GM19452 (cell line): ENCODE data around the gene HEPACAM2.

Source experiments
- ATAC-seq: cut with Tn5 transposase; IDR thresholded peaks from one replicate; pipeline ENCODE4 v1.9.1; 2021; ENCODE audit not compliant: unreplicated experiment

Gene HEPACAM2

GRCh38 chr7:93203496-93203895 lies 22.8 kb downstream of the HEPACAM2 start:
- ATAC-seq, result no peak

- no peak for ATAC-seq
Measured at GRCh38 chr7:93202594-93203250, 23.5 kb downstream of the HEPACAM2 start.

- ATAC-seq, result no peak
Measured at GRCh38 chr7:93198472-93198871, 27.8 kb downstream of the HEPACAM2 start.

- ATAC-seq, result no peak
Measured at GRCh38 chr7:93196336-93196735, 29.9 kb downstream of the HEPACAM2 start.

- no peak for ATAC-seq
Measured at GRCh38 chr7:93194386-93194785, 31.9 kb downstream of the HEPACAM2 start.

- ATAC-seq, result no peak
Measured at GRCh38 chr7:93188870-93189634, 37.2 kb downstream of the HEPACAM2 start.

GRCh38 chr7:93185303-93186027 lies 40.8 kb downstream of the HEPACAM2 start:
- ATAC-seq, result no peak

- ATAC-seq, result no peak
Measured at GRCh38 chr7:93179173-93179572, 47.1 kb downstream of the HEPACAM2 start.

- ATAC-seq, result no peak
Measured at GRCh38 chr7:93178213-93178612, 48.1 kb downstream of the HEPACAM2 start.

GRCh38 chr7:93176992-93177580 lies 49.2 kb downstream of the HEPACAM2 start:
- no peak for ATAC-seq

- ATAC-seq, result no peak
Measured at GRCh38 chr7:93175219-93175618, 51.0 kb downstream of the HEPACAM2 start.

- no peak for ATAC-seq
Measured at GRCh38 chr7:93172683-93173082, 53.6 kb downstream of the HEPACAM2 start.

GRCh38 chr7:93171606-93172226 lies 54.6 kb downstream of the HEPACAM2 start:
- no peak for ATAC-seq

- ATAC-seq, result peak; percentile 99
Measured at GRCh38 chr7:93165447-93165846, 60.8 kb downstream of the HEPACAM2 start.

- no peak for ATAC-seq
Measured at GRCh38 chr7:93164766-93165165, 61.5 kb downstream of the HEPACAM2 start.

- no peak for ATAC-seq
Measured at GRCh38 chr7:93161181-93161762, 65.0 kb downstream of the HEPACAM2 start.

GRCh38 chr7:93160410-93160809 lies 65.9 kb downstream of the HEPACAM2 start:
- ATAC-seq, result no peak

- ATAC-seq, result no peak
Measured at GRCh38 chr7:93159490-93159889, 66.8 kb downstream of the HEPACAM2 start.

- no peak for ATAC-seq
Measured at GRCh38 chr7:93156884-93157283, 69.4 kb downstream of the HEPACAM2 start.

GRCh38 chr7:93150200-93150835 lies 76.0 kb downstream of the HEPACAM2 start:
- ATAC-seq, result no peak
